Measurements from ENCODE around the gene ACAN. TPM values are rescaled to one million over a fixed set of nuclear protein-coding genes. Genes with fewer than 3 reads are reported as not detected.

ACAN gene
- total RNA-seq, 1 experiment from 2014 or later = 0.50 TPM

DNA sequence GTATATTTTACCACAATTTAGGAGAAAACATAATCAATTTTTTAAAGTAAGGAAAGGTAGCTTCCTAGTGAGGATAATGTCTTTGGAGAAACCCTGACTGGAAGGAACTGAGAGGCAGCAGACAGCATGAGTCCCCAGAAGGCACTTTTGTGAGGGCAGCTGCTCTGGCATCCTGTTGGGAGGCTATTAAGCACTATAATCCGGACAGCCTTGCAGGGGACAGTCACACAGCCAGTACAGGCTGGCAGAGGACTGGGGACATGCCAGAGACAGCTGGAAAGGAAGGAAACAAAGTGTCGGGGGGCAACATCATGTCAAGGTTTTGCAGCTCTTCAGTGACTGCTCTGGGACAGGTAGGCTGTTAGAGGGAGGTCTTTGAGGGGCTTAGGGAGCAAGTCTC, 15.7 kb downstream of the ACAN start:
- no peak overlapping the region for H2AFZ ChIP-seq (ENCODE audit: low read length)
- H2BK5ac ChIP-seq (ENCODE audit: insufficient read length, low read length) = no peak overlapping the region
- Mint-ChIP-seq H3K9me3 (no peaks in the 10 kb centered on the region; a peak in 1 of 5 replicates), H3K36me3 (ENCODE audit: insufficient read depth in 1 of 3, low read depth in 3 of 3) (no peaks in the 10 kb centered on the region), H3K27ac (no peak overlapping the region), H3K4me3 (no peak overlapping the region), H3K27me3 (ENCODE audit: low read depth) (peaks cover 27% of the 10 kb centered on the region), H3K4me1 (no peaks in the 10 kb centered on the region)
- H3K4ac ChIP-seq (ENCODE audit: low read depth, low read length) = no peak overlapping the region
- no peak overlapping the region for H2AK5ac ChIP-seq (ENCODE audit: insufficient read length, low read length)
- no peaks in the 10 kb centered on the region for H3K79me2 ChIP-seq (ENCODE audit: insufficient read depth, low read length)
- TF ChIP-seq, protein P1, sequence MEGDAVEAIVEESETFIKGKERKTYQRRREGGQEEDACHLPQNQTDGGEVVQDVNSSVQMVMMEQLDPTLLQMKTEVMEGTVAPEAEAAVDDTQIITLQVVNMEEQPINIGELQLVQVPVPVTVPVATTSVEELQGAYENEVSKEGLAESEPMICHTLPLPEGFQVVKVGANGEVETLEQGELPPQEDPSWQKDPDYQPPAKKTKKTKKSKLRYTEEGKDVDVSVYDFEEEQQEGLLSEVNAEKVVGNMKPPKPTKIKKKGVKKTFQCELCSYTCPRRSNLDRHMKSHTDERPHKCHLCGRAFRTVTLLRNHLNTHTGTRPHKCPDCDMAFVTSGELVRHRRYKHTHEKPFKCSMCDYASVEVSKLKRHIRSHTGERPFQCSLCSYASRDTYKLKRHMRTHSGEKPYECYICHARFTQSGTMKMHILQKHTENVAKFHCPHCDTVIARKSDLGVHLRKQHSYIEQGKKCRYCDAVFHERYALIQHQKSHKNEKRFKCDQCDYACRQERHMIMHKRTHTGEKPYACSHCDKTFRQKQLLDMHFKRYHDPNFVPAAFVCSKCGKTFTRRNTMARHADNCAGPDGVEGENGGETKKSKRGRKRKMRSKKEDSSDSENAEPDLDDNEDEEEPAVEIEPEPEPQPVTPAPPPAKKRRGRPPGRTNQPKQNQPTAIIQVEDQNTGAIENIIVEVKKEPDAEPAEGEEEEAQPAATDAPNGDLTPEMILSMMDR (conservative IDR thresholded peaks at IDR 0.05) = no peak
- no peak for DNase-seq
- no peaks in the 10 kb centered on the region for H3K79me1 ChIP-seq (ENCODE audit: insufficient read depth, low read depth, low read length, poor library complexity, severe bottlenecking)
- WGBS (ENCODE audit: extremely low coverage, insufficient read length, low lambda C conversion rate) = no CpG with 5 or more reads among the region's 2 CpGs
- H4K20me1 ChIP-seq (ENCODE audit: control insufficient read depth, insufficient read depth, insufficient read length) = no peaks in the 10 kb centered on the region
- no peak overlapping the region for H2BK20ac ChIP-seq (ENCODE audit: low read depth, low read length, poor library complexity, severe bottlenecking)
- no peaks in the 10 kb centered on the region for H3K9me3 ChIP-seq (ENCODE audit: control insufficient read depth, low read depth, low read length)
- H3K27me3 ChIP-seq (ENCODE audit: insufficient read depth, low read length) = no peaks in the 10 kb centered on the region
- H3K56ac ChIP-seq (ENCODE audit: insufficient read length, low read depth, low read length) = no peak overlapping the region
- H4K5ac ChIP-seq (ENCODE audit: insufficient read length, low read depth, low read length) = no peak overlapping the region
- H3K27ac ChIP-seq (ENCODE audit: insufficient read length, low read depth, low read length) = no peak overlapping the region
- H4K91ac ChIP-seq (ENCODE audit: insufficient read length, low read depth, low read length) = no peak overlapping the region
- H3K23ac ChIP-seq (ENCODE audit: insufficient read length, low read depth, low read length) = no peak overlapping the region
- no peaks in the 10 kb centered on the region for H3K23me2 ChIP-seq (ENCODE audit: insufficient read length, low read depth, low read length, poor library complexity, severe bottlenecking)
- H2BK120ac ChIP-seq (ENCODE audit: low read depth, low read length, poor library complexity, severe bottlenecking) = no peak overlapping the region
- H3K4me2 ChIP-seq (ENCODE audit: insufficient read depth, insufficient read length, low read length) = no peak overlapping the region
- H2BK12ac ChIP-seq (ENCODE audit: insufficient read length, low read depth, low read length) = no peak overlapping the region
- H3K4me1 ChIP-seq (ENCODE audit: insufficient read depth, low read length) = no peaks in the 10 kb centered on the region
- no peak overlapping the region for H3K9ac ChIP-seq (ENCODE audit: extremely low read depth, insufficient read length, low read length)
- H2BK15ac ChIP-seq (ENCODE audit: low read depth, low read length) = 0 out of 2 replicates have a peak overlapping the region, but pooled peaks have one; percentile 65
- H4K8ac ChIP-seq (replicated peaks; ENCODE audit: insufficient read length, low read depth, low read length) = no peak overlapping the region
- H3T11ph ChIP-seq (ENCODE audit: low read length) = no peak overlapping the region
- no peak overlapping the region for H3K18ac ChIP-seq (ENCODE audit: insufficient read length, low read depth, low read length)
- no peak overlapping the region for H3K14ac ChIP-seq (ENCODE audit: insufficient read depth, low read length)
